ENCODE results near the gene LMF1.
"Not testable (repeated sequence)": the region's sequence is repeated elsewhere in the genome, so short reads cannot be mapped to it uniquely, and the experiment has no call there.

Gene LMF1

GRCh38 chr16:965487-965886 lies 5.3 kb downstream of the LMF1 start:
- no peak for DNase-seq
- TF ChIP-seq GATA1 (IDR thresholded peaks at IDR 0.05; ENCODE audit: low read depth, low read length) (no peak), POLR2A (IDR thresholded peaks at IDR 0.05; ENCODE audit: low read length) (no peak)

- no peak for TF ChIP-seq POLR2A (IDR thresholded peaks at IDR 0.05; ENCODE audit: low read length)
- no peak for TF ChIP-seq GATA1 (IDR thresholded peaks at IDR 0.05; ENCODE audit: low read depth, low read length)
- no peak for DNase-seq
Measured at GRCh38 chr16:965036-965395, 5.8 kb downstream of the LMF1 start.

- no peak for TF ChIP-seq GATA1 (IDR thresholded peaks at IDR 0.05; ENCODE audit: low read depth, low read length)
- no peak for TF ChIP-seq POLR2A (IDR thresholded peaks at IDR 0.05; ENCODE audit: low read length)
- DNase-seq = no peak
Measured at GRCh38 chr16:964356-965035, 6.3 kb downstream of the LMF1 start.

- no peak for TF ChIP-seq GATA1 (IDR thresholded peaks at IDR 0.05; ENCODE audit: low read depth, low read length)
- no peak for TF ChIP-seq POLR2A (IDR thresholded peaks at IDR 0.05; ENCODE audit: low read length)
- DNase-seq = no peak
Measured at GRCh38 chr16:963913-964312, 6.9 kb downstream of the LMF1 start.

GRCh38 chr16:962901-963814 lies 7.6 kb downstream of the LMF1 start:
- TF ChIP-seq POLR2A (IDR thresholded peaks at IDR 0.05; ENCODE audit: low read length) (no peak), GATA1 (IDR thresholded peaks at IDR 0.05; ENCODE audit: low read depth, low read length) (no peak)
- DNase-seq = no peak

GRCh38 chr16:962366-962765 lies 8.4 kb downstream of the LMF1 start:
- DNase-seq = no peak
- TF ChIP-seq GATA1 (IDR thresholded peaks at IDR 0.05; ENCODE audit: low read depth, low read length) (no peak), POLR2A (IDR thresholded peaks at IDR 0.05; ENCODE audit: low read length) (no peak)

GRCh38 chr16:959232-960040 lies 11.3 kb downstream of the LMF1 start:
- no peak for TF ChIP-seq GATA1 (IDR thresholded peaks at IDR 0.05; ENCODE audit: low read depth, low read length)
- TF ChIP-seq POLR2A (IDR thresholded peaks at IDR 0.05; ENCODE audit: low read length) = no peak
- DNase-seq = no peak

GRCh38 chr16:955766-956165 lies 15.0 kb downstream of the LMF1 start:
- DNase-seq = not testable (repeated sequence)

- DNase-seq = not testable (repeated sequence)
Measured at GRCh38 chr16:953818-954217, 17.0 kb downstream of the LMF1 start.

- no peak for DNase-seq
- TF ChIP-seq POLR2A (IDR thresholded peaks at IDR 0.05; ENCODE audit: low read length) = no peak
- TF ChIP-seq GATA1 (IDR thresholded peaks at IDR 0.05; ENCODE audit: low read depth, low read length) = no peak
Measured at GRCh38 chr16:952321-952720, 18.5 kb downstream of the LMF1 start.

- no peak for TF ChIP-seq POLR2A (IDR thresholded peaks at IDR 0.05; ENCODE audit: low read length)
- TF ChIP-seq GATA1 (IDR thresholded peaks at IDR 0.05; ENCODE audit: low read depth, low read length) = no peak
- DNase-seq = no peak
Measured at GRCh38 chr16:951660-952301, 19.0 kb downstream of the LMF1 start.

GRCh38 chr16:950733-951573 lies 19.8 kb downstream of the LMF1 start:
- not testable (repeated sequence) for DNase-seq

- not testable (repeated sequence) for DNase-seq
Measured at GRCh38 chr16:948767-949166, 22.0 kb downstream of the LMF1 start.

GRCh38 chr16:947922-948303 lies 22.9 kb downstream of the LMF1 start:
- DNase-seq = not testable (repeated sequence)
